ENCODE data around the gene TSPY9.
"Not testable (repeated sequence)": the region's sequence is repeated elsewhere in the genome, so short reads cannot be mapped to it uniquely, and the experiment has no call there.

DNA sequence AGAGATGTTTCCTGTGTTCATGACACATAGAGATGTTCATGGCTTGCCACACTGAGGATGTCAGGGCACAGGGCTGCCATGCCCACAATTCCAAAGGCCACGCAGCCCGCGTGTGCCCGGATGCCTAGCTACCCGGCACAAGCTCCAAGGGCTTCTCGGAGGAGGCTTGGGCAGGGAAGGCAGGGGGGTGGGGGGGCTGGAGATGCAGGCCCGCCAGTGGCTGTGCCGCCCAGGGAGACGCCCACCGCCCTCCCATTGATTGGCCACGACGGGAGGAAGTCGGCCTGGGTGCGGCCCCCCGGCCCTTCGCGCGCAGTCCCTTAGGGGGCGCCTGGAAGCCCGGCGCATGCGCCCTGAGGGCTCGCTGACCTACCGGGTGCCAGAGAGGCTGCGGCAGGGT lies 20.4 kb upstream of the TSPY9 start, which contains the start of gene TSPY1:
- TF ChIP-seq, protein P1, sequence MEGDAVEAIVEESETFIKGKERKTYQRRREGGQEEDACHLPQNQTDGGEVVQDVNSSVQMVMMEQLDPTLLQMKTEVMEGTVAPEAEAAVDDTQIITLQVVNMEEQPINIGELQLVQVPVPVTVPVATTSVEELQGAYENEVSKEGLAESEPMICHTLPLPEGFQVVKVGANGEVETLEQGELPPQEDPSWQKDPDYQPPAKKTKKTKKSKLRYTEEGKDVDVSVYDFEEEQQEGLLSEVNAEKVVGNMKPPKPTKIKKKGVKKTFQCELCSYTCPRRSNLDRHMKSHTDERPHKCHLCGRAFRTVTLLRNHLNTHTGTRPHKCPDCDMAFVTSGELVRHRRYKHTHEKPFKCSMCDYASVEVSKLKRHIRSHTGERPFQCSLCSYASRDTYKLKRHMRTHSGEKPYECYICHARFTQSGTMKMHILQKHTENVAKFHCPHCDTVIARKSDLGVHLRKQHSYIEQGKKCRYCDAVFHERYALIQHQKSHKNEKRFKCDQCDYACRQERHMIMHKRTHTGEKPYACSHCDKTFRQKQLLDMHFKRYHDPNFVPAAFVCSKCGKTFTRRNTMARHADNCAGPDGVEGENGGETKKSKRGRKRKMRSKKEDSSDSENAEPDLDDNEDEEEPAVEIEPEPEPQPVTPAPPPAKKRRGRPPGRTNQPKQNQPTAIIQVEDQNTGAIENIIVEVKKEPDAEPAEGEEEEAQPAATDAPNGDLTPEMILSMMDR (IDR thresholded peaks at IDR 0.05 in 8 of 11, conservative IDR thresholded peaks at IDR 0.05 in 3 of 11), result not testable (repeated sequence)
- not testable (repeated sequence) for TF ChIP-seq POLR2AphosphoS5, POLR2A (IDR thresholded peaks at IDR 0.05)

Measured in spleen (tissue), 7 donors.